HepG2 (cell line): Measurements from ENCODE around the gene GTF2H4. TPM values are rescaled to one million over a fixed set of nuclear protein-coding genes. Genes with fewer than 3 reads are reported as not detected.

Source experiments
- AHR ChIP-seq: IDR thresholded peaks from 2 replicates; pipeline ENCODE4 v1.6.1; 2018; ENCODE audit warnings: missing genetic modification reagents, missing compliant biosample characterization
- ARID2 ChIP-seq: sonication (generic); formaldehyde crosslinking; IDR thresholded peaks from 2 replicates; pipeline ENCODE4 v1.8.1; 2022; ENCODE audit warnings: mild to moderate bottlenecking, missing genetic modification reagents, borderline replicate concordance
- ELF1 ChIP-seq: sonication (generic); formaldehyde crosslinking; IDR thresholded peaks from 2 replicates; pipeline ENCODE4 v1.4.0; 2020; ENCODE audit warnings: missing genetic modification reagents
- HNRNPH1 ChIP-seq: fragments of 200-400 bp; formaldehyde crosslinking; optimal IDR thresholded peaks from 2 replicates; pipeline ENCODE3; 2017; ENCODE audit warnings: mild to moderate bottlenecking, low read depth, low read length
- HOXA5 ChIP-seq: sonication (generic); formaldehyde crosslinking; IDR thresholded peaks from 2 replicates; pipeline ENCODE4 v1.4.0; 2020; ENCODE audit warnings: missing genetic modification reagents
- KDM1A ChIP-seq: IDR thresholded peaks from 2 replicates; pipeline ENCODE4 v1.6.1; 2016; ENCODE audit warnings: missing compliant biosample characterization
- MXD4 ChIP-seq: IDR thresholded peaks from 2 replicates; pipeline ENCODE4 v1.6.1; 2016; ENCODE audit warnings: mild to moderate bottlenecking, missing biosample characterization, missing genetic modification reagents
- NBN ChIP-seq: fragments of 450-650 bp; conservative IDR thresholded peaks from 2 replicates; pipeline ENCODE4 v1.6.1; 2017
- PPARG ChIP-seq: conservative IDR thresholded peaks from 2 replicates; pipeline ENCODE4 v1.6.1; 2016; ENCODE audit warnings: missing biosample characterization, missing genetic modification reagents
- PRDM4 ChIP-seq: sonication (generic); formaldehyde crosslinking; IDR thresholded peaks from 2 replicates; pipeline ENCODE4 v1.9.0; 2021; ENCODE audit warnings: missing genetic modification reagents, borderline replicate concordance
- SMARCE1 ChIP-seq: fragments of 450-650 bp; IDR thresholded peaks from 2 replicates; pipeline ENCODE4 v1.6.1; 2017; ENCODE audit warnings: borderline replicate concordance
- SUZ12 ChIP-seq: fragments of 150-350 bp; IDR thresholded peaks from 2 replicates; pipeline ENCODE4 v1.6.1; 2014; ENCODE audit warnings: low read depth, low read length
- THAP11 ChIP-seq: IDR thresholded peaks from 2 replicates; pipeline ENCODE4 v1.6.1; 2016; ENCODE audit warnings: missing biosample characterization, missing genetic modification reagents
- TOPORS ChIP-seq: sonication (generic); formaldehyde crosslinking; IDR thresholded peaks from 2 replicates; pipeline ENCODE4 v1.8.0; 2023; ENCODE audit warnings: mild to moderate bottlenecking, missing genetic modification reagents
- ZBTB3 ChIP-seq: sonication (generic); formaldehyde crosslinking; IDR thresholded peaks from 2 replicates; pipeline ENCODE4 v1.4.0; 2020; ENCODE audit warnings: low read depth, mild to moderate bottlenecking, moderate library complexity, missing genetic modification reagents, borderline replicate concordance
- ZBTB44 ChIP-seq: sonication (generic); formaldehyde crosslinking; IDR thresholded peaks from 2 replicates; pipeline ENCODE4 v1.4.0; 2020; ENCODE audit warnings: missing genetic modification reagents
- ZNF143 ChIP-seq: sonication (generic); formaldehyde crosslinking; IDR thresholded peaks from 2 replicates; pipeline ENCODE4 v1.4.0; 2020; ENCODE audit warnings: missing genetic modification reagents
- ZNF510 ChIP-seq: sonication (generic); formaldehyde crosslinking; IDR thresholded peaks from 2 replicates; pipeline ENCODE4 v1.4.0; 2020; ENCODE audit warnings: low read depth, mild to moderate bottlenecking, missing genetic modification reagents
- ZNF616 ChIP-seq: sonication (generic); formaldehyde crosslinking; IDR thresholded peaks from 2 replicates; pipeline ENCODE4 v1.5.0; 2020; ENCODE audit warnings: low read depth, mild to moderate bottlenecking, missing genetic modification reagents
- ZNF792 ChIP-seq: IDR thresholded peaks from 2 replicates; pipeline ENCODE4 v1.6.1; 2016
- ZSCAN29 ChIP-seq: sonication (generic); formaldehyde crosslinking; conservative IDR thresholded peaks from 2 replicates; pipeline ENCODE4 v1.4.0; 2020; ENCODE audit warnings: mild to moderate bottlenecking, missing genetic modification reagents
- polyA plus RNA-seq, 8 experiments: library from polyadenylated mRNA; depleted of rRNA in 3 of 8; stranded (reverse) in 7 of 8; unstranded in 1 of 8; fragments of >200 nt; fragmentation: Illumina TruSeq in 4 of 8; extraction: Trizol in 4 of 8; gene quantifications; 2 replicates each; pipeline versions ENCODE4 v1.2.1 to v1.2.3, GENCODE V29; 2011 to 2016; ENCODE audit warnings: low read depth in 4 of 8, missing spikeins in 1 of 8, mixed read lengths in 1 of 8; ENCODE audit not compliant: insufficient read depth in 1 of 8
- total RNA-seq, 5 experiments: library from RNA; depleted of rRNA; stranded (reverse); fragments of >200 nt; fragmentation: Illumina TruSeq; extraction: Trizol; gene quantifications; 2 replicates each; pipeline ENCODE4 v1.2.3, GENCODE V29; 2016; ENCODE audit warnings: low read depth in 1 of 5
- TF ChIP-seq, protein P1 (sequence below): sonication (generic); formaldehyde crosslinking; IDR thresholded peaks from 2 replicates; pipeline ENCODE4 v1.4.0; 2020; ENCODE audit warnings: missing genetic modification reagents

The GTF2H4 gene
- total and polyA plus RNA-seq, 2 of the 13 experiments (the other 11 are each of a cell fraction or from before 2014, with no cell fraction given): 15.9 to 49.3 TPM

DNA sequence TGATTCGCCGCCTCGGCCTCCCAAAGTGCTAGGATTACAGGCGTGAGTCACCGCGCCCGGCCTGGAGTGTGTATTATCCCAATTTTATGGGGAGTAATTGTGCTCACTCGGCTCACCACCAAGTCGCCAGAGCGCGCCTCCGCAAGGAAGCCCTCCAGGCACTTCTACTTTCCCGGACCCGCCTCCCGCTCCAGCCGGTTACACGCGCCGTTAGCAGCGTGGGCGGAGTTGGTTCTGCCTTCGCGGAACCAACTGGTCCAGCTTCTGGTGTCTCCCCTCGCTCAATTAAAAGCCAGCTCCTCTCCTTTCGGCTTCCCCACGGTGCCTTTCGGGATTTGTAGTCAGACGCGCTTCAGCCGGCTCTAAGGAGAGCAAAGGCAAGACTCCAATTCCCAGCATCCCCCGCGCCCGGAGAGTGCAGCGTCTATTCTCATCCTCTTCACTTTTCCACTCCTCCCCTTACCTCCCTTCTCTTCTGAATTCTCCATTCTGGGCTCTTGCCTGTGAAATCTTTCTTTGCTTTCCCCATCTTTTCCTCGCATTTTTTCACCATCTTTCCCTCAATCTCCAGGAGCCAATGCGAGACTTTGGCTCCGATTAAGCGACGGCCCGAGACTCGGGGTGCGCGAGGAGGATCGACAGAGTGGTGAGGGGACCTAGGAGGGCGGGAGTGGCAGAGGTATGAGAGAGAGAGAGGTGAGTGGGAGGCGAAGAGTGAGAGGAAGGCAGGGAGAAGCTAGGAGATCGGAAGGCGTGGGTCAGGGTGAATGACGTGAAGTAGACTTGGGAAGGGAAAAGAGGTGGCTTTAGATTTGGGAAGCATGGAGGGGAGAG is at the start of gene GTF2H4 (continued):
- no peak; the same call in 1 of the 2 replicates for TF ChIP-seq ZNF616 (CRISPR knock-in tag)
- peak; percentile 89; the same call in 1 of the 2 replicates for TF ChIP-seq ZNF510
- TF ChIP-seq SUZ12: peak; percentile 95
- TF ChIP-seq HOXA5: no peak
- no peak for TF ChIP-seq PPARG (CRISPR knock-in tag)
- peak; percentile 72 for TF ChIP-seq ELF1 (CRISPR knock-in tag)
- TF ChIP-seq TOPORS: peak; percentile 75
- TF ChIP-seq ARID2: no peak; the same call in 1 of the 2 replicates
- TF ChIP-seq NBN: no peak
- TF ChIP-seq, protein P1, sequence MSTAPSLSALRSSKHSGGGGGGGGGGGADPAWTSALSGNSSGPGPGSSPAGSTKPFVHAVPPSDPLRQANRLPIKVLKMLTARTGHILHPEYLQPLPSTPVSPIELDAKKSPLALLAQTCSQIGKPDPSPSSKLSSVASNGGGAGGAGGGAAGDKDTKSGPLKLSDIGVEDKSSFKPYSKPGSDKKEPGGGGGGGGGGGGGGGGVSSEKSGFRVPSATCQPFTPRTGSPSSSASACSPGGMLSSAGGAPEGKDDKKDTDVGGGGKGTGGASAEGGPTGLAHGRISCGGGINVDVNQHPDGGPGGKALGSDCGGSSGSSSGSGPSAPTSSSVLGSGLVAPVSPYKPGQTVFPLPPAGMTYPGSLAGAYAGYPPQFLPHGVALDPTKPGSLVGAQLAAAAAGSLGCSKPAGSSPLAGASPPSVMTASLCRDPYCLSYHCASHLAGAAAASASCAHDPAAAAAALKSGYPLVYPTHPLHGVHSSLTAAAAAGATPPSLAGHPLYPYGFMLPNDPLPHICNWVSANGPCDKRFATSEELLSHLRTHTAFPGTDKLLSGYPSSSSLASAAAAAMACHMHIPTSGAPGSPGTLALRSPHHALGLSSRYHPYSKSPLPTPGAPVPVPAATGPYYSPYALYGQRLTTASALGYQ (CRISPR knock-in tag): no peak
- peak; percentile 37; the same call in 1 of the 2 replicates for TF ChIP-seq ZBTB44 (CRISPR knock-in tag)
- TF ChIP-seq ZBTB3 (CRISPR knock-in tag): peak; percentile 68; the same call in 1 of the 2 replicates
- no peak for TF ChIP-seq SMARCE1
- TF ChIP-seq ZSCAN29: peak; percentile 67; the same call in 1 of the 2 replicates
- peak; percentile 92 for TF ChIP-seq MXD4 (CRISPR knock-in tag)
- TF ChIP-seq AHR: peak; percentile 39; the same call in 1 of the 2 replicates
- TF ChIP-seq PRDM4 (CRISPR knock-in tag): no peak
- 0 out of 2 replicates have a peak, but pooled peaks have one; percentile 65 for TF ChIP-seq ZNF792 (CRISPR knock-in tag)
- TF ChIP-seq HNRNPH1: no peak
- peak; percentile 100 for TF ChIP-seq THAP11
- peak; percentile 98 for TF ChIP-seq KDM1A (CRISPR knock-in tag)
- TF ChIP-seq ZNF143 (CRISPR knock-in tag): peak; percentile 100
